Islet of Langerhans (tissue), 1 donor: ENCODE measurements around the gene MOK.
A peak's percentile ranks its signal among the peaks of the same experiment; 100 is the strongest.

Source experiments
- FAIRE-seq: peaks from one replicate; lab custom pipeline; 2011; peaks lifted over from hg19 to GRCh38; lab: Jason Lieb, UNC

Gene MOK

DNA sequence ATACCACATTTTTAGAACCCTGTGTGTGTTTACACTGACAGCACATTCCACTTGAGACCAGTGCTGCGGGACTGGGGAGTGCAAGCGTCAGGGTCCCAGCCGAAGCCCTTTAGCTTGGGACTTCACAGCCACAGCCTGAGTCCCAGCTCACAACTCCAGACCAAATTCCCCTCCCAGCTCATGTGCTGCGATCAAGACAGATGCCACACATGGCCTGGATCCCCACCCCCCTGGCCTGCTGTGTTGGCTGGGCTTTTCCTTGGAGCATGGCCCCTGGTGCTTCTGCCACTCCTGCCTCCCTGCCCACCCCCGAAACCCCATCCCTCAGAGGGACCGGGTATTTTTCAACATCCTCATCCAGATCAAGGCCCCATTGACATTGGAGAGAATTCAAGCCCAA lies 101.6 kb downstream of the MOK start:
- FAIRE-seq: no peak

DNA sequence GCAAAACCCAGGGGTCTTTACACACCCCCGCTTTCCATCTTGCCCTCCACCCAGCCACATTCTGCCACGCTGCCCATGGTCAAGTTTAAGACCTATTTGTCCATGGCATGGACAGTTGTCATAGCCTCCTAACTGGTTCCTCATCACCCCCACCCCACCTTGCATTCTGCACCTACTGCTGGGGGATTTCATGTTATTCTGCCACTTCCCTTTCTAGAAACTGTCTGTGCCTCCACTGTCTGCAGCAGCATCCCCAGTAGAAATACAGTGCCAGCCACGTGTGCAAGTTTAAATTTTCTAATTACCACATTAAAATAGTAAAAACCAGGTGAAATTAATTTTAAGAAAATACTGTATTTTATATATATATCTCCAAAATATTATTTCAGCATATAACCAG lies 102.0 kb downstream of the MOK start:
- no peak for FAIRE-seq

DNA sequence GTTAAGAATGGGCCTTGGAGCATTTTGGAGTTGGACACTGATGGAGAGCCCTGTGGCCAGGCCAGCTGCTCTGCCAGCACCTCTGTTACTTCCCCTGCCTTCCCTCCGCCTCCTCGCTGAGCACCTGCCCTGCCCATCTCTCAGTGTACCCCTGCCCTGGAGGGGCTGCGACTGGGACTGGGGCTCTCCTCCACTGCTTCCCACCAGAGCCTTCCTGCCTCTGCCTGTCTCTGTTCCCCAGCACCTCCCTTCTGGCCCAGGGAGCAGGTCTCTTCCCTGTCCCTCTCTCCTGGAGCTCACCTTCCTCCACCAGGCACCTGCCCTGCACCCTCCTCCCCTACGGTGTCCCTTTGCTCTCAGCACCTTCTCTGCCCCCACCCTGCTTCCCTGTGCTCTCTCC lies 103.2 kb downstream of the MOK start:
- FAIRE-seq: no peak

DNA sequence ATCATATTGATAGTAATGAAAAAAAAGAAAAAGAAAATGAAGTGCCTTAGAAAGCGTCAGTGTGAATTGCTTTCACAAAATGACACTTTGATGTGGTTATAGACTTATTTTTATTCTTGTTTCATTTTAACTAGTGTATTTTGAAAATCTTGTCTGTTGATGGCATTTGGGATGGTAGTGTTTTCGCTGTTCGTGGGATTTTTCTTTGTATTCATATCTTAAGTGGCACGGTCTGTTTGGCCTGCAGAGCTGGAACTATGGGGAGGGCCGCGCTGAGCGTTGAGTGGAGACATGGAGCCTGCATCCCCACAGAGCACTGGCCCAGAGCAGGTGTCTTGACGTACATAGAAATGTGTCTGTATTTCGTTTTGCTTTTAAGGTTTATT lies 103.6 kb downstream of the MOK start:
- FAIRE-seq: no peak

DNA sequence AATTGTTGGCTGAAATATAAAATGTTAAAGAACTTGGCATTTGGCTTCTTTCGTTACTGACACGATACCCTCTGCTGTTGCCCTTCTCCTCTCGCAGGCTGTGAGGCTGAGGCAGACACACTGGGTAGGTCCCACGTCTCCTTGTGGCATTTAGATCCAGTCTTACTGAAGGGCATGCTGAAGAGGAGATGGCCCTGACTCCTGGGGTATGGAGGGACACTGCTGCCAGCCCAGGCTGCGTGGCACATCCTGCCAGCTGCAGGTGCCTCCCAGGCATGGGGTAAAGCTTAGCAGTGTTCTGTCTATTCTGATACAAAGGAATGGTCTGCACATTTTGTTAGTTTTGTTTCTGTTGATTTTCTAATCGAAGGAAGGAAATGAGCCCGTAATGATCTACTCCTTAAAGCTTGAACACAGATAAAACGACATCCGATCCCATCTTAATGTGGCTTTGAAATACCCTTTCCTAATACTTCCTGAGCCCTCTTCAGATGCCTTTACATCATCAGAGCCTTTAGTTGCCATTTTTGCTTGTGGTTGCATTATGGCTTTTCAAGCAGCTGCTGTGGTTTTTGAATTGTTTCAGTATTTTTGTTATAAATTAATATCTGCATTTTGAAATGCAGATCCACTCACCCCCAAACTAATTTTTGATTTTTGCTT lies 104.1 kb downstream of the MOK start:
- no peak for FAIRE-seq

DNA sequence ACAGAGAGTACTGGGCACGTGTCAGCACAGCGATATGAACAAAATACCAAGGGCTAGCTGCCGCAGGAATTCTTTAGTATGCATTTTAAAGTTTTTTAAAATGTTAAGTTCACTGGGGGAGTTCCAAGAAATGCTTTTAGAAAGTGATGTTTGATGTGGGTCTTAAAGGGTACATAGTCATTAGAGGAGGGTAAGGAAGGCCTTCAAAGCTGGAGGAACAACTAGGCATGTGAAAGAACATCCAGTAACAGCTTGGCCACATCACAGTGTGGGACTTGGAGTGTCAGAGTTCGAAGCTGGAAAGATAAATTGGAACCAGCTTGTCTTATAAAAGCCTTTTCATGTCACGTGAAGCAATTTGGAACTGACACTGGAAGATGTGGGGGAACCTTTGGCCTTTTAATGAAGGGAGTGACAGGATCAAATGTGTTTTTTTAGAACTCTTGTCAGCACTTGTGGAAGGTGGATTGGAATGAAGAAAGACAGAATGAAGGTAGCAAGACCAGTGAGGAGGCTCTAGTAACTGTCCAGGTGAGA lies 107.6 kb downstream of the MOK start:
- no peak for FAIRE-seq

GRCh38 chr14:102196902-102197230 lies 108.1 kb downstream of the MOK start:
- FAIRE-seq: no peak

DNA sequence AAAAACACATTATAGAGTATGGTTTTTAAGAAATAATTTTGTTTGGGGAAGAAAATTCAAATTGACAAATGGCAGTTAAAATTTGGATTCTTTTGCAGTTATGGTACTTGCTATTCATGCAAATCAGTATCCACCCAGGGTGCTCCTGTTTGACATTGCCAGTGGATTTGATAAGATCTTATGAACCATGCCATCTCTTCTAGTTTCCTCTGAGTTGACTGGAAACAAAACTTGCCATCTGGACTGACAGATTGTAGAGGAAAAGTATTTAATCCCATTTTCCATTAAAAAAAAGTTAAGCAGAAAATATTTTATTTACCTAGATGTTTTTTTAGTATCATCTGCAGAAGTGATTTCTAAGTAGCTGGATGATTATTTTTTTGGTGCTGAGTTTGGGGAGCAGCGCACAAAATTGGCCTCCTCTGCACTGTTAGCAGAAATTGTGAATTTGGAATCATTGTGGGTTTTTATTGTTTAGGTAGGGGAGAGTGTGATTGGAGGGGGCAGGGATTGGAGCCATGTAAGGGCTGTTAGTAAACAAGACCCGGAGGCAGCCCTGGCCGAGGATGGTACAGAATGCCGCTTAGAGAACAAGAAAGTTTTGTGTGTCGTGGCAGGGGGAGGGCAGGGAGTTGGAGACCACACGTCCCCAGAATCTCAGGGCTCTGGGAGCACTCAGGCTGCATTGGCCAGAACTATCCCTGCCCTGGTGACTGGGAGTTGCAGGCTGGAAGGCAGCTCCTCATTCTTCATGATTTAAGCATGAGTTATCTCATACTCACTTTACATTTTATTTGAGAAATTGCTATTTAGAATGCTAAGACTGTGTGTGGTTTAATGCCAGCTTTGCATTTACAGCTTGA lies 108.7 kb downstream of the MOK start:
- no peak for FAIRE-seq

DNA sequence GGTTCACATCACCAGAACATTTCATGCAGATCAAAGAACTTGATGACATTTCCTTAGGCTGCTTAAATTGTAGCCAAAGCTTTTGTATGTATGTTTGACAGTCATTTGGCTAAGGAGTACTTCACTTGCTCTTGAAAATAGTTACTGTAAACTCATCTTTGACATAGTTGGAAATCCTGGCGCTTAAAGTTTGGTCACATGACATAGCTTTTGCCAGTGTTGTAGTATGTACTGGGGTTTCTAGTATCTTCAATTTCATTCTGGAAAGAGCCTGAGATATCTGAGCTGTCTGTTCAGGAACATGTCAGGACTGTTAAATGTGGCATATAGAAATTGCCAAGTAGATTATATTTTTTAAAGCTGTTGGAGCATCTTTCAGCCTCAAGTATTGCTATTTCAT lies 109.5 kb downstream of the MOK start:
- no peak for FAIRE-seq

DNA sequence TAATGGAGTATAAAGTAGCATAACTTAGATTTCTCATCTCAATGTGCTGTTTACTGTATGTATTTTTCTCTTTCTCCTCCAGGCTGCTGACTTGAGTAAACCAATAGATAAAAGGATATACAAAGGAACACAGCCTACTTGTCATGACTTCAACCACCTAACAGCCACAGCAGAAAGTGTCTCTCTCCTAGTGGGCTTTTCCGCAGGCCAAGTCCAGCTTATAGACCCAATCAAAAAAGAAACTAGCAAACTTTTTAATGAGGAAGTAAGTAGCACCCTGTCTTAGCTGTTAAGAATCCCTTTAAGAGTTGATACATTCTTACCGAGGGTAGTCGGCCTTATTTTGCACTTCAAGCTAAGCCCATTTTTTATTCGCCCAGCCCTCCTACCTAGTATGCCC lies 110.1 kb downstream of the MOK start:
- no peak for FAIRE-seq

GRCh38 chr14:102192840-102193502 lies 112.0 kb downstream of the MOK start:
- FAIRE-seq: no peak

GRCh38 chr14:102189874-102190273 lies 115.1 kb downstream of the MOK start:
- no peak for FAIRE-seq

GRCh38 chr14:102188187-102188586 lies 116.8 kb downstream of the MOK start:
- FAIRE-seq: no peak

- FAIRE-seq: no peak
These were observed 117.4 kb downstream of the MOK start for GRCh38 chr14:102187568-102188001.

GRCh38 chr14:102187044-102187443 lies 117.9 kb downstream of the MOK start:
- FAIRE-seq: peak; percentile 21

DNA sequence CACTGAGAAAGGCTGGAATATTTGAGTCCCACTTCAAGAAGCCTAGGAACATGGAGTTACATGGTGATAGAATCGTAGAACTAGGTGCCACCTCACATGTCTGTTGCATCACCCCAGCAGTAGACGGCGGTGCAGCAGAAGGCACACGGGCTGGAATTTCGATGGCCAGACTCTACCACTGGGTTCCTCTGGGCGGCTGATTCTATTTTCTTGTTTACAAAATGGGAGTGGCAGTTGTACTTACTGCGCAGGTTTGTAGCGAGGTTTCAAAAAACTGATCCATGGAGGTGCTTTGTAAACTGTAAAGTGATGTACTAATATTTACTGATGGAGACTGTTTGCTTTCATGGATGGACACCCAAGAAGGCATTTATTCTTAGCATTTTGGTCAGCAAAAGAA lies 119.6 kb downstream of the MOK start:
- no peak for FAIRE-seq

GRCh38 chr14:102184316-102185035 lies 120.5 kb downstream of the MOK start:
- no peak for FAIRE-seq

- no peak for FAIRE-seq
These were observed 121.1 kb downstream of the MOK start for GRCh38 chr14:102183886-102184285.

DNA sequence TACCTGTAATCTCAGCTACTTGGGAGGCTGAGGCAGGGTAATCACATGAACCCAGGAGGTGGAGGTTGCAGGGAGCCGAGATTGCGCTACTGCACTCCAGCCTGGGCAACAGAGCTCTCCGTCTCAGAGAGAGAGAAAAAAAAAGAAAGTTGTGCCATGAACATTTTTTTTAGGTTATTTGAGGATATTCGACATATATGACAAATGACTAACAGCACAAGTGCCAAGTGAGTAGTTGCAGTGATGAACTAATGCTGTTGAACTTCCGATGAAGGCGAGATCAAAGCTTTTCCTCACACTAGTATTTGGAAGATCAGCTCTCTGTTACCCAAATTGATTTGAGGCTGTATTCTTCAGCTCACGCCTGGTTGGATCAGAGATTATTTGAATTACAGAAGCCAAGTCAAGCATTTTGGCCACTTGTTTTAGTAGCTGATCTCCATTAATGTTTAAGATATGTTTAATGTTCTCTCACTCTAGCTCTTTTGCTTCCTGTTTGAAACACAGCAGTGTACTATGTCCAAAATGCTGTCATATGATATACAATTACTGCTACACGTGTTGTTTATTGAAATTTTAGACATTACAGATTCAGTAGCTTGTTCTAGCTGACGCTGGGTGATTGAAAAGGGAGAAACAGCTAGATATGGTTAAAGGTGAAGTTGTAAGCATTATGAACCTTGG lies 121.9 kb downstream of the MOK start:
- no peak for FAIRE-seq

DNA sequence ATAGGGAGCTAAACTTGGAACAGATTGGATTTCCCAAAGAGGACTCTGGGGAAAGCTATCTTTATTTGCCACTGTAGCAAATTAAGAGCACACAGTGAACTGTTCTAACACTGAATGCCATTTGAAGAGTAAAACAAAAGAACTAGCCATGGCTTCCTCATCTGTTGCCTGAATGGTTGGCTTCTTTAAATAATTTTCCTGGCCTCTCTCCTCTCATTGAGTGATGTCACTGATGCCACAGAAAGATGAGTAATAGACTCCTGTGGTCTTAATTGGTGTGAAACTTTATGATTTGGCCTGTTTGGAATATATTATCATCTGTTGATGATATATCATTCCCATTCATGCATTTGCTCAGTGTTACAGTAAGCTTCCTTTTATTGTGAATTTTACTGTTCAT lies 122.8 kb downstream of the MOK start:
- FAIRE-seq: no peak

- FAIRE-seq: no peak
These were observed 123.8 kb downstream of the MOK start for GRCh38 chr14:102181187-102181586.
